ENCODE results near the gene KLK12. TPM values are rescaled to one million over a fixed set of nuclear protein-coding genes. Genes with fewer than 3 reads are reported as not detected.

The KLK12 gene
- total and polyA plus RNA-seq, 9 donors = not detected

- TF ChIP-seq CTCF (IDR thresholded peaks at IDR 0.05) (no peak), POLR2A (IDR thresholded peaks at IDR 0.05) (no peak), EP300 (IDR thresholded peaks at IDR 0.05) (no peak)
- Histone ChIP-seq H3K27me3 (no peaks in the 10 kb centered on the region), H3K27ac (no peak overlapping the region), H3K36me3 (no peaks in the 10 kb centered on the region), H3K4me3 (no peak overlapping the region), H3K9me3 (no peaks in the 10 kb centered on the region), H3K4me1 (ENCODE audit: insufficient read depth) (no peaks in the 10 kb centered on the region)
- intact Hi-C loops (cut with DNase I) = no loop called here
- DNase-seq = no peak
- 56 to 65% (median 56%) methylated on average over 4 of the region's 4 CpGs for WGBS, 3 donors
Observed at GRCh38 chr19:51010066-51010795, 24.6 kb downstream of the KLK12 start.

- no peak overlapping the region for H3K4me3 ChIP-seq
- no peaks in the 10 kb centered on the region for H3K9me3 ChIP-seq
- no peaks in the 10 kb centered on the region for H3K36me3 ChIP-seq
- no peak for TF ChIP-seq POLR2A (IDR thresholded peaks at IDR 0.05)
- no peak for TF ChIP-seq EP300 (IDR thresholded peaks at IDR 0.05)
- no peak for TF ChIP-seq CTCF (IDR thresholded peaks at IDR 0.05)
- H3K4me1 ChIP-seq (ENCODE audit: insufficient read depth) = no peaks in the 10 kb centered on the region
- 60 to 67% (median 64%) methylated on average over 19 of the region's 19 CpGs for WGBS, 3 donors
- no peak for DNase-seq
- intact Hi-C loops (cut with DNase I) = no loop called here
- no peak overlapping the region for H3K27ac ChIP-seq
- H3K27me3 ChIP-seq = no peaks in the 10 kb centered on the region
Observed at GRCh38 chr19:51009061-51009891, 25.5 kb downstream of the KLK12 start.

GRCh38 chr19:51007488-51007887 lies 27.3 kb downstream of the KLK12 start:
- no peaks in the 10 kb centered on the region for H3K9me3 ChIP-seq
- H3K4me1 ChIP-seq (ENCODE audit: insufficient read depth) = no peaks in the 10 kb centered on the region
- no peaks in the 10 kb centered on the region for H3K27me3 ChIP-seq
- no peak overlapping the region for H3K27ac ChIP-seq
- no peak for DNase-seq
- WGBS, 3 donors = 67 to 80% (median 72%) methylated on average over 3 of the region's 3 CpGs
- TF ChIP-seq CTCF (IDR thresholded peaks at IDR 0.05) (no peak), EP300 (IDR thresholded peaks at IDR 0.05) (no peak)
- intact Hi-C loops (cut with DNase I) = no loop called here
- H3K4me3 ChIP-seq = no peak overlapping the region
- no peaks in the 10 kb centered on the region for H3K36me3 ChIP-seq

DNA sequence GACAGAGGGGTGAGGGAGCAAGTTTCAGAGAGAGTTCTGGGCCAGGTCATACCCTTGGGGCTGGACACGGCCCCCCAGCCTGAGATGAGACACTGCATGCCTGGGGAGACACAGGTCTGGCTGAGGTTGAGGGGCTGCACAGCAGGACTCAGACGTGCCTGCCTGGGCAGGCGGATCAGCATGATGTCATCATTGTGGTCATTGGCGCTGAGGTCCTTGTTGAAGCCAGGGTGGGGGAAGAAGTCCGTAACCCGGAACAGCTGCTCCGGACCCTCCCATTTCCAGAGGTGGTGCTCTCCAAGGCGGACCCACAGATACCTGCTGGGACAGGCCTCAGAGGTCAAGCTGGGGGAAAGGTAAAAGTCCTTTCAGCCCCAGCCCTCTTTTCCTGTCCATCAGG lies 28.4 kb downstream of the KLK12 start:
- Histone ChIP-seq H3K36me3 (no peaks in the 10 kb centered on the region), H3K27me3 (no peaks in the 10 kb centered on the region), H3K9me3 (no peaks in the 10 kb centered on the region), H3K4me1 (ENCODE audit: insufficient read depth) (no peaks in the 10 kb centered on the region), H3K4me3 (no peak overlapping the region), H3K27ac (no peak overlapping the region)
- TF ChIP-seq POLR2A (IDR thresholded peaks at IDR 0.05) = no peak
- TF ChIP-seq CTCF (IDR thresholded peaks at IDR 0.05) = no peak
- no peak for TF ChIP-seq EP300 (IDR thresholded peaks at IDR 0.05)
- no peak for DNase-seq
- WGBS, 3 donors = 37 to 43% (median 42%) methylated on average over 8 of the region's 8 CpGs
- intact Hi-C loops (cut with DNase I) = no loop called here

All from ovary (tissue), 9 donors.